ENCODE results near the gene ZNF318.

DNA sequence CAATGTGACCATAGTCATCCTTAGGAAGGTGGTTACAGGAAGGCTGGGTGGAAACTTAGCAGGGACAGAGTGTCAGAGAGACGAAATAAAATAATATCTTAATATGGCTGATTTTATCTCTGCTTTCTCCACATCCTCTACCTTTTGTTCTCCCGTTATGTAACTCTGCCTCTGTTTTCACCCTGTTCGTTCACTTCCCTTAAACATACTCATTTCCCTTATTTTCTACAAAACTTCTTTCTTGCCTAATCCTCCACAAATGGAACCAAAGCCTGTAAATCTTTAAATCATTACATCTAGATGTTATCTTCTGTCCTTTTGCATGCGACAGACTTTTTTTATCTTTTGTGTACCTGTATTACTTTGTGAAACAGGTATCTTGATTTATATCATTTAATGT is 37.6 kb downstream of the ZNF318 start:
- TF ChIP-seq POLR2A (IDR thresholded peaks at IDR 0.05; ENCODE audit: low read depth, low read length) (no peak), POLR2AphosphoS5 (IDR thresholded peaks at IDR 0.05; ENCODE audit: low read depth, low read length) (no peak), TAF1 (IDR thresholded peaks at IDR 0.05; ENCODE audit: low read depth, low read length) (no peak), SPI1 (IDR thresholded peaks at IDR 0.05; ENCODE audit: low read depth, low read length) (no peak)
